ENCODE results near the gene SPATA18. TPM values are rescaled to one million over a fixed set of nuclear protein-coding genes. Genes with fewer than 3 reads are reported as not detected.
A peak's percentile ranks its signal among the peaks of the same experiment; 100 is the strongest.

SPATA18 gene
- total and polyA plus RNA-seq, 2 experiments from 2014 or later: 2.7 to 7.8 TPM

GRCh38 chr4:52051615-52052474 is 741 bp downstream of the SPATA18 start:
- TF ChIP-seq EZH2 (IDR thresholded peaks at IDR 0.05; ENCODE audit: borderline replicate concordance) (no peak), EZH2phosphoT487 (IDR thresholded peaks at IDR 0.05; ENCODE audit: low read depth, severe bottlenecking, unreplicated experiment) (no peak)
- TF ChIP-seq, protein P1, sequence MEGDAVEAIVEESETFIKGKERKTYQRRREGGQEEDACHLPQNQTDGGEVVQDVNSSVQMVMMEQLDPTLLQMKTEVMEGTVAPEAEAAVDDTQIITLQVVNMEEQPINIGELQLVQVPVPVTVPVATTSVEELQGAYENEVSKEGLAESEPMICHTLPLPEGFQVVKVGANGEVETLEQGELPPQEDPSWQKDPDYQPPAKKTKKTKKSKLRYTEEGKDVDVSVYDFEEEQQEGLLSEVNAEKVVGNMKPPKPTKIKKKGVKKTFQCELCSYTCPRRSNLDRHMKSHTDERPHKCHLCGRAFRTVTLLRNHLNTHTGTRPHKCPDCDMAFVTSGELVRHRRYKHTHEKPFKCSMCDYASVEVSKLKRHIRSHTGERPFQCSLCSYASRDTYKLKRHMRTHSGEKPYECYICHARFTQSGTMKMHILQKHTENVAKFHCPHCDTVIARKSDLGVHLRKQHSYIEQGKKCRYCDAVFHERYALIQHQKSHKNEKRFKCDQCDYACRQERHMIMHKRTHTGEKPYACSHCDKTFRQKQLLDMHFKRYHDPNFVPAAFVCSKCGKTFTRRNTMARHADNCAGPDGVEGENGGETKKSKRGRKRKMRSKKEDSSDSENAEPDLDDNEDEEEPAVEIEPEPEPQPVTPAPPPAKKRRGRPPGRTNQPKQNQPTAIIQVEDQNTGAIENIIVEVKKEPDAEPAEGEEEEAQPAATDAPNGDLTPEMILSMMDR (IDR thresholded peaks at IDR 0.05; ENCODE audit: poor library complexity): no peak
- Histone ChIP-seq H3K27ac (peak overlapping the region; percentile 81), H3K27me3 (peaks cover 2% of the 10 kb centered on the region), H3K9me2 (replicated peaks; ENCODE audit: insufficient read depth) (no peaks in the 10 kb centered on the region), H3K4me3 (peak overlapping the region; percentile 86), H4K20me1 (ENCODE audit: insufficient read depth, poor library complexity, severe bottlenecking) (no peaks in the 10 kb centered on the region), H2AFZ (peak overlapping the region; percentile 97), H3K36me3 (replicated peaks; ENCODE audit: insufficient read depth, low read depth) (no peaks in the 10 kb centered on the region), H3K79me2 (no peaks in the 10 kb centered on the region), H3K4me2 (peak overlapping the region; percentile 84), H3K9me3 (ENCODE audit: low read depth) (no peaks in the 10 kb centered on the region), H3K4me1 (ENCODE audit: insufficient read depth) (peaks cover 7% of the 10 kb centered on the region)
- WGBS (ENCODE audit: low lambda C conversion rate, missing lambda C conversion rate): 9% methylated on average over 46 of the region's 46 CpGs
- peak; percentile 90 for DNase-seq (ENCODE audit: low spot score)

DNA sequence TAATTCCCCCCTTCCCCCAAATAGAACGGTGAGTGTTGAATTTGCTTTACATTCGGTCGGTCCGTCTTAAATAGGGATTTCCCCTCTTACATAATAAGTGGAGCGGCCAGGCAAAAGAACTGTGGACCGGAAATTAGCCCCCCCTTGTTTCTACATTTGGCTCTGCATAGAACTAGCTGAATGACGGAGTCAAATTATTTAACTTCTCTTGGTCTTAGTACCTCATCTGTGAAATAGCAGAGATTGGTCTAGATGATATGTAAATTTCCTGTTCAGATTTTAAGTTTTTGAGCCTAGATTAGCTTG is 1.3 kb downstream of the SPATA18 start:
- no peaks in the 10 kb centered on the region for H3K79me2 ChIP-seq
- WGBS (ENCODE audit: low lambda C conversion rate, missing lambda C conversion rate): 50% methylated on average over 7 of the region's 7 CpGs
- H3K27me3 ChIP-seq: peaks cover 2% of the 10 kb centered on the region
- H2AFZ ChIP-seq: peak overlapping the region; percentile 97
- H4K20me1 ChIP-seq (ENCODE audit: insufficient read depth, poor library complexity, severe bottlenecking): no peaks in the 10 kb centered on the region
- H3K36me3 ChIP-seq (replicated peaks; ENCODE audit: insufficient read depth, low read depth): no peaks in the 10 kb centered on the region
- peak overlapping the region; percentile 86 for H3K4me3 ChIP-seq
- H3K4me1 ChIP-seq (ENCODE audit: insufficient read depth): peaks cover 3% of the 10 kb centered on the region
- H3K27ac ChIP-seq: peak overlapping the region; percentile 2
- no peaks in the 10 kb centered on the region for H3K9me3 ChIP-seq (ENCODE audit: low read depth)
- no peaks in the 10 kb centered on the region for H3K9me2 ChIP-seq (replicated peaks; ENCODE audit: insufficient read depth)
- peak; percentile 20 for DNase-seq (ENCODE audit: low spot score)
- TF ChIP-seq, protein P1 (IDR thresholded peaks at IDR 0.05; ENCODE audit: poor library complexity): no peak
- TF ChIP-seq EZH2phosphoT487 (IDR thresholded peaks at IDR 0.05; ENCODE audit: low read depth, severe bottlenecking, unreplicated experiment) (no peak), EZH2 (IDR thresholded peaks at IDR 0.05; ENCODE audit: borderline replicate concordance) (no peak)
- H3K4me2 ChIP-seq: peak overlapping the region; percentile 84

DNA sequence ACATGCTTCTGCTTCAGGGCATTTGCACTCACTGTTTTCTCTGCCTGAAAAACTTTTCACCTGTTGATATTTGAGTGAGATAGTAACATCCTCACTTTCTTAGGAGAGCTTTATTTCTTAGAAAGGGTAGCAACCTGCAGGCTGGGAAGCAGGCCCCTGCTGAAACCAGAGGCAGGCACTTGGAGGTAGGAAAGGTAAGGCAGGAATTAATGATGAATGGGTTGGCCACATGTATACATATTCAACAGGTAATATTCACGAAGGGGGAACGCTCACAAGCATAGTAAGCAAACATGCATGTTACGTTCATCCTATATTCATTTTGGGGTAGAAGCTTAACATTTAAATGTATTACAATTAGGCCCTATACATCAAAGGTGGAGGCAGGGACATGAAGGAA is 3.1 kb downstream of the SPATA18 start:
- TF ChIP-seq, protein P1 (IDR thresholded peaks at IDR 0.05; ENCODE audit: poor library complexity): no peak
- no peak for TF ChIP-seq EZH2 (IDR thresholded peaks at IDR 0.05; ENCODE audit: borderline replicate concordance)
- TF ChIP-seq EZH2phosphoT487 (IDR thresholded peaks at IDR 0.05; ENCODE audit: low read depth, severe bottlenecking, unreplicated experiment): no peak
- WGBS (ENCODE audit: low lambda C conversion rate, missing lambda C conversion rate): 94% methylated on average over 3 of the region's 3 CpGs
- H3K4me1 ChIP-seq (ENCODE audit: insufficient read depth): peaks cover 7% of the 10 kb centered on the region

More for the DNA sequence above, 3.1 kb downstream of the SPATA18 start:
- Histone ChIP-seq H3K27me3 (no peaks in the 10 kb centered on the region), H3K9me2 (replicated peaks; ENCODE audit: insufficient read depth) (no peaks in the 10 kb centered on the region), H3K36me3 (replicated peaks; ENCODE audit: insufficient read depth, low read depth) (no peaks in the 10 kb centered on the region), H2AFZ (no peak overlapping the region), H3K27ac (no peak overlapping the region), H3K4me3 (no peak overlapping the region), H3K4me2 (no peak overlapping the region), H4K20me1 (ENCODE audit: insufficient read depth, poor library complexity, severe bottlenecking) (no peaks in the 10 kb centered on the region), H3K9me3 (ENCODE audit: low read depth) (no peaks in the 10 kb centered on the region), H3K79me2 (no peaks in the 10 kb centered on the region)
- DNase-seq (ENCODE audit: low spot score): no peak
